Heart left ventricle (tissue), 13 donors: Measurements from ENCODE around the gene SRBD1.

Source experiments
- POLR2A ChIP-seq, 2 donors: fragments of 450-650 bp; IDR thresholded peaks; one replicate each; pipeline ENCODE4 v1.6.1; 2017; ENCODE audit warnings: antibody characterized with exemption in 2 of 2, mild to moderate bottlenecking in 2 of 2, moderate library complexity in 2 of 2
- TF ChIP-seq, protein P1 (sequence below), 12 donors: fragments of 200-600 bp; sonication (generic) in 4 of 12; IDR thresholded peaks; one replicate each; pipeline versions ENCODE4 v1.5.0 to v1.8.0; 2018 to 2022; ENCODE audit warnings: antibody characterized with exemption in 12 of 12, mild to moderate bottlenecking in 5 of 12
- donor health status: ischemic (EF 13 %, LVEDD 7.1; RV severe dilation, severe dysfunction).
- donor health status: DM: no; HTN: yes; CAD: no.
- donor health status: DM: no; HTN: no; CAD: no.
- donor health status: ischemic (EF 25% LVEDD 6.9; RV normal size, moderate dysfunction).
- donor health status: ischemic (EF 25% LVEDD 5.7; RV mildly dilated, moderate dysfunction).
- donor health status: ischemic (EF 35%, LVEDD 5.7; RV mildly dilated, moderate dysfunction).
- donor health status: nonischemic (EF 11% LVEDD 7.7; RV severe dilation, severe dysfunction).
- donor health status: DM: yes; HTN: yes; CAD: no.
- donor health status: PGD.
- donor health status: ischemic (EF 29% LVEDD 5.4; RV normal size, mild dysfunction).
- donor health status: nonischemic (EF 23%, LVEDD 6.1; RV moderate dilation, normal function).

DNA sequence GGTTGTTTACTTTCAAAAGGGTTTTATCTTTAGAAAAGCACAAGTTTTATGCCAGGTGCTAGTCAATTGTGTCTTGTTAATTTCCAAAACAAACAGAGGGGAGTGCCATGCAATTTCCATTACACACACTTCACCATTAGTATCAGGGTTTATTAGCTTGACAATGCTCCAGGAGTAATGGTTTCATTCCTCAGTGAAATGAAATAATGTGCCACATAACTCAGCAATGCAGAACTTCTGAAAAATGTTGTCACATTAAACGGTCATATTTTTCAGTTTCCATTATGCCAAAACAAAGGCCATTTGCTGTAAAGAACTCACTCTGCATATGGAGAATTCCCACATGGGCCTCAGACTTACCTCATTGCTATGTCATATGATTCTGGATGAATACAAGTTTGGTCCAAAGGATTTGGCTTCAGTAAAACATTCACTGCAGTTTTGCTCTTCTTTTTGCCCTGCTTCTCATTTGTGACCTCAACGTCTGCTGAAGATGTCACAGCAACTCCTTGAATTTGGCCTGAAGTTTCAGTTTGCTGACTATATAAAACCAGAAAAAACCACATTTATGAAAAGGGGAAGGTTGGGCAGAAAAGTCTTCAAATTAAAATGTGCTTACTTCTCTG is 198.2 kb downstream of the SRBD1 start:
- TF ChIP-seq POLR2A (IDR thresholded peaks at IDR 0.05) = no peak
- TF ChIP-seq, protein P1, sequence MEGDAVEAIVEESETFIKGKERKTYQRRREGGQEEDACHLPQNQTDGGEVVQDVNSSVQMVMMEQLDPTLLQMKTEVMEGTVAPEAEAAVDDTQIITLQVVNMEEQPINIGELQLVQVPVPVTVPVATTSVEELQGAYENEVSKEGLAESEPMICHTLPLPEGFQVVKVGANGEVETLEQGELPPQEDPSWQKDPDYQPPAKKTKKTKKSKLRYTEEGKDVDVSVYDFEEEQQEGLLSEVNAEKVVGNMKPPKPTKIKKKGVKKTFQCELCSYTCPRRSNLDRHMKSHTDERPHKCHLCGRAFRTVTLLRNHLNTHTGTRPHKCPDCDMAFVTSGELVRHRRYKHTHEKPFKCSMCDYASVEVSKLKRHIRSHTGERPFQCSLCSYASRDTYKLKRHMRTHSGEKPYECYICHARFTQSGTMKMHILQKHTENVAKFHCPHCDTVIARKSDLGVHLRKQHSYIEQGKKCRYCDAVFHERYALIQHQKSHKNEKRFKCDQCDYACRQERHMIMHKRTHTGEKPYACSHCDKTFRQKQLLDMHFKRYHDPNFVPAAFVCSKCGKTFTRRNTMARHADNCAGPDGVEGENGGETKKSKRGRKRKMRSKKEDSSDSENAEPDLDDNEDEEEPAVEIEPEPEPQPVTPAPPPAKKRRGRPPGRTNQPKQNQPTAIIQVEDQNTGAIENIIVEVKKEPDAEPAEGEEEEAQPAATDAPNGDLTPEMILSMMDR (IDR thresholded peaks at IDR 0.05) = no peak
